Heart left ventricle (tissue), 16 donors: ENCODE data around the gene DENND5A. TPM values are rescaled to one million over a fixed set of nuclear protein-coding genes. Genes with fewer than 3 reads are reported as not detected.
A peak's percentile ranks its signal among the peaks of the same experiment; 100 is the strongest.

Experiments
- ATAC-seq, 4 donors: fragments of 200-7000 bp; cut with Tn5 transposase; one replicate each; pipeline ENCODE4 v1.9.1; 2020 to 2022; ENCODE audit warnings: moderate library complexity in 4 of 4, mild to moderate bottlenecking in 3 of 4, moderate number of reproducible peaks in 1 of 4
- DNase-seq, 5 donors: peaks; one replicate each; pipeline ENCODE4 v3.0.0-alpha.2; 2020
- H3K27ac ChIP-seq, 12 donors: fragments of 200-600 bp; sonication (generic) in 4 of 12; one replicate each; pipeline versions ENCODE4 v1.5.0 to v1.8.0; 2016 to 2022; ENCODE audit warnings: mild to moderate bottlenecking in 2 of 12
- H3K27me3 ChIP-seq, 9 donors: fragments of 200-600 bp; sonication (generic) in 2 of 9; one replicate each; pipeline versions ENCODE4 v1.5.1 to v1.8.0; 2016 to 2022; ENCODE audit warnings: mild to moderate bottlenecking in 3 of 9
- H3K36me3 ChIP-seq, 9 donors: fragments of 200-600 bp; sonication (generic) in 2 of 9; one replicate each; pipeline versions ENCODE4 v1.5.0 to v1.8.0; 2018 to 2022; ENCODE audit warnings: mild to moderate bottlenecking in 2 of 9
- H3K4me1 ChIP-seq, 12 donors: fragments of 200-600 bp; sonication (generic) in 4 of 12; one replicate each; pipeline versions ENCODE4 v1.5.0 to v1.8.0; 2016 to 2022; ENCODE audit warnings: mild to moderate bottlenecking in 3 of 12
- H3K4me3 ChIP-seq, 12 donors: fragments of 200-600 bp; sonication (generic) in 4 of 12; one replicate each; pipeline versions ENCODE4 v1.5.0 to v1.8.0; 2017 to 2022; ENCODE audit warnings: mild to moderate bottlenecking in 9 of 12, moderate library complexity in 4 of 12
- H3K9me3 ChIP-seq, 12 donors: fragments of 200-600 bp; sonication (generic) in 4 of 12; one replicate each; pipeline versions ENCODE4 v1.5.0 to v1.8.0; 2016 to 2022; ENCODE audit warnings: mild to moderate bottlenecking in 1 of 12
- POLR2A ChIP-seq, 2 donors: fragments of 450-650 bp; IDR thresholded peaks; one replicate each; pipeline ENCODE4 v1.6.1; 2017; ENCODE audit warnings: antibody characterized with exemption in 2 of 2, mild to moderate bottlenecking in 2 of 2, moderate library complexity in 2 of 2
- WGBS, 4 donors: extraction: QIAGEN DNeasy Blood & Tissue Kit in 2 of 4; methylation state at CpG; one replicate each; pipeline versions ENCODE4 v1.1.5 to v1.1.7; 2013 to 2018; 5-methylcytosine and 5-hydroxymethylcytosine counted together
- intact Hi-C, 10 donors: fragments of 100-400 bp; cut with DNase I; formaldehyde crosslinking; loops; one replicate each; pipeline versions ENCODE4 v1.11.1 to v1.14.2; 2022
- polyA plus RNA-seq, 2 donors: library from polyadenylated mRNA; stranded (reverse); fragments of 200-250 nt; gene quantifications; one replicate each; pipeline ENCODE4 v1.2.3, GENCODE V29; 2013
- total RNA-seq, 9 donors: library from RNA; depleted of rRNA in 2 of 9; stranded (reverse); fragments of >200 nt in 2 of 9; fragmentation: NEBNext Ultra II Directional in 3 of 9; extraction: Animal tissue kit (Norgen Biotek cat#: 25700) in 3 of 9; gene quantifications; one replicate each; pipeline versions ENCODE4 v1.1.0 to v1.2.4, GENCODE V29; 2016 to 2023
- TF ChIP-seq, protein P1 (sequence below), 12 donors: fragments of 200-600 bp; sonication (generic) in 4 of 12; IDR thresholded peaks; one replicate each; pipeline versions ENCODE4 v1.5.0 to v1.8.0; 2018 to 2022; ENCODE audit warnings: antibody characterized with exemption in 12 of 12, mild to moderate bottlenecking in 5 of 12
- donor health status: ischemic (EF 13 %, LVEDD 7.1; RV severe dilation, severe dysfunction).
- donor health status: healthy with polysubstance abuse.
- donor health status: DM: no; HTN: yes; CAD: no.
- donor health status: DM: no; HTN: no; CAD: no.
- donor health status: ischemic (EF 25% LVEDD 6.9; RV normal size, moderate dysfunction).
- donor health status: ischemic (EF 25% LVEDD 5.7; RV mildly dilated, moderate dysfunction).
- donor health status: healthy.
- donor health status: DM: yes; HTN: yes; CAD: no.
- donor health status: ischemic (EF 35%, LVEDD 5.7; RV mildly dilated, moderate dysfunction).
- donor health status: nonischemic (EF 11% LVEDD 7.7; RV severe dilation, severe dysfunction).
- donor health status: DM: yes; HTN: yes; CAD: no.
- donor health status: PGD.
- donor health status: ischemic (EF 29% LVEDD 5.4; RV normal size, mild dysfunction).
- donor health status: nonischemic (EF 23%, LVEDD 6.1; RV moderate dilation, normal function).

DENND5A gene
- total and polyA plus RNA-seq, 11 donors = 44.5 to 175 (median 113) TPM

DNA sequence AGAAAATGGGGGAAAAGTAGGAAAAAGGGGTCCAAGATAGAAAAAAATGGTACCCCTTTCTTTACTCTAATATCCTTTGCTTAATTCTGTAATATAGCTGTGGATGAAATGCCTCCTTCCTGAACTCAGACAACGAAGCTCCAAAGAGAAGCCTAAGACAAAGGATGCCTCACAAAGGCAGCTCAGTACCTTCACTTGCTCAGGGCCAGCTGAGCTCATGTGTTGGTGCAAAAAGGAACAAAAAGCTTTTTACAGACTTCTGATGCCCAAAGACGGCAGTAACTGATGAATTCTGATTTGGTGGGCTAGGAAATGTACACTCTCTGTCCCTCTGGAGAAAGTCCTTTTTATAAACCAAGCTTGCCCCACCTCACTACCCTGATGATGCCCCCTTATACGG, 77.5 kb downstream of the DENND5A start:
- no peaks in the 10 kb centered on the region for H3K27me3 ChIP-seq
- no peak overlapping the region for H3K4me3 ChIP-seq
- H3K27ac ChIP-seq = no peak overlapping the region
- no peak for DNase-seq
- H3K9me3 ChIP-seq = no peaks in the 10 kb centered on the region
- ATAC-seq = no peak
- peaks cover 0 to 9% (median 0%) of the 10 kb centered on the region in 12 donors for H3K4me1 ChIP-seq
- H3K36me3 ChIP-seq = peaks cover 0 to 79% (median 59%) of the 10 kb centered on the region in 9 donors
- 90 to 95% (median 93%) methylated on average over 3 of the region's 3 CpGs for WGBS, 4 donors
- TF ChIP-seq POLR2A (IDR thresholded peaks at IDR 0.05) = no peak
- TF ChIP-seq, protein P1, sequence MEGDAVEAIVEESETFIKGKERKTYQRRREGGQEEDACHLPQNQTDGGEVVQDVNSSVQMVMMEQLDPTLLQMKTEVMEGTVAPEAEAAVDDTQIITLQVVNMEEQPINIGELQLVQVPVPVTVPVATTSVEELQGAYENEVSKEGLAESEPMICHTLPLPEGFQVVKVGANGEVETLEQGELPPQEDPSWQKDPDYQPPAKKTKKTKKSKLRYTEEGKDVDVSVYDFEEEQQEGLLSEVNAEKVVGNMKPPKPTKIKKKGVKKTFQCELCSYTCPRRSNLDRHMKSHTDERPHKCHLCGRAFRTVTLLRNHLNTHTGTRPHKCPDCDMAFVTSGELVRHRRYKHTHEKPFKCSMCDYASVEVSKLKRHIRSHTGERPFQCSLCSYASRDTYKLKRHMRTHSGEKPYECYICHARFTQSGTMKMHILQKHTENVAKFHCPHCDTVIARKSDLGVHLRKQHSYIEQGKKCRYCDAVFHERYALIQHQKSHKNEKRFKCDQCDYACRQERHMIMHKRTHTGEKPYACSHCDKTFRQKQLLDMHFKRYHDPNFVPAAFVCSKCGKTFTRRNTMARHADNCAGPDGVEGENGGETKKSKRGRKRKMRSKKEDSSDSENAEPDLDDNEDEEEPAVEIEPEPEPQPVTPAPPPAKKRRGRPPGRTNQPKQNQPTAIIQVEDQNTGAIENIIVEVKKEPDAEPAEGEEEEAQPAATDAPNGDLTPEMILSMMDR (IDR thresholded peaks at IDR 0.05) = no peak
- intact Hi-C loops = no loop called here

DNA sequence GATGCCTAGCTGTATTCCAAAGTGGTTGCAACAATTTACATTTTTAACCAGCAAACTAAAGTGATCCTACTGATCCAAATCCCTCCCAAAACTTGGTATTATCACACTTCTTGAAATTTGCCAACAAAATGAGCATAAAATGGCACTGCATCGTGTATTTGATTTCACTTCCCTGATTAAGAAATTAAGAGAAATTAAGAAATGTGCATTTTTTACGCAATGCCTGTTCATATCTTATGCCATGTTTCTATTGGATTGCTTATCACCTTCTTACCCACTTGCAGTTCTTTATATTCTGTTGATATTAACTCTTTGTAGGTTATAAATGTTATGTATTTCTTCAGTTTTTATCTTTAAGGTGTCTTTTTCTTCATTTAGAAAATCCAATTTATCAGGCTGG, 80.6 kb downstream of the DENND5A start:
- DNase-seq = no peak
- Histone ChIP-seq H3K27me3 (no peaks in the 10 kb centered on the region), H3K4me1 (peaks cover 0 to 21% (median 9%) of the 10 kb centered on the region in 12 donors), H3K36me3 (peaks cover 0 to 76% (median 48%) of the 10 kb centered on the region in 9 donors), H3K9me3 (no peaks in the 10 kb centered on the region), H3K4me3 (no peak overlapping the region), H3K27ac (no peak overlapping the region)
- intact Hi-C loops = no loop called here
- TF ChIP-seq POLR2A (IDR thresholded peaks at IDR 0.05) = no peak
- TF ChIP-seq, protein P1 (IDR thresholded peaks at IDR 0.05) = no peak
- no peak for ATAC-seq
- 94 to 97% (median 95%) methylated on average over 2 of the region's 2 CpGs for WGBS, 4 donors

DNA sequence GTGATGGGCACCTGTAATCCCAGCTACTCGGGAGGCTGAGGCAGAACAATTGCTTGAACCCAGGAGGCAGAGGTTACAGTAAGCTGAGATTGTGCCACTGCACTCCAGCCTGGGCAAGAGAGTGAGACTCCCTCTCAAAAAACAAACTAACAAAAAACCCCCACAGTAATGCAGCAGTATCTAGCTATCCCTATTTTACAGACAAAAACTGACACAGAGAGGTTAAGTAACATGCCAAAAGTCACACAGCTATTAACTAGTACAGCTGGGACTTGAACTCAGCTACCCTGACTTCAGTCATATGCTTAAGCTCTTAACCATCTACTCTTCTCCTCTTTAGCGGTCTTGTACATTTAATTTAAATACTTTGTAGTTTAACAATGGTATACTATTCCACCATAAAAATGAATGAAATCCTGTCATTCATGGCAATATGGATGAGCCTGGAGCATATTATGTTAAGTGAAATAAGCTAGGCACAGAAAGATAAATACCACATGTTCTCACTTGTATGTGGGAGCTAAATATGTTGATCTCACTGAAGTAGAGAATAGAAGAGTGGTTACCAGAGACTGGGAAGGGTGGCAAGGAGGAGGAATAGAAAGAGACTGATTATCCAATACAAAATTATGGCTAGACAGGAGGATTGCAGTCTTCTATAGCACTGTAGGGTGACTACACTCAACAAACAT, 82.8 kb downstream of the DENND5A start:
- Histone ChIP-seq H3K27me3 (no peaks in the 10 kb centered on the region), H3K4me3 (no peak overlapping the region), H3K4me1 (peaks cover 0 to 13% (median 9%) of the 10 kb centered on the region in 12 donors), H3K27ac (no peak overlapping the region), H3K9me3 (no peaks in the 10 kb centered on the region), H3K36me3 (peaks cover 4 to 81% (median 62%) of the 10 kb centered on the region in 9 donors)
- TF ChIP-seq POLR2A (IDR thresholded peaks at IDR 0.05) = no peak
- TF ChIP-seq, protein P1 (IDR thresholded peaks at IDR 0.05) = no peak
- intact Hi-C loops = no loop called here
- DNase-seq (no peak), ATAC-seq (no peak)
- WGBS, 4 donors = 94 to 100% (median 99%) methylated on average over 2 of the region's 2 CpGs

DNA sequence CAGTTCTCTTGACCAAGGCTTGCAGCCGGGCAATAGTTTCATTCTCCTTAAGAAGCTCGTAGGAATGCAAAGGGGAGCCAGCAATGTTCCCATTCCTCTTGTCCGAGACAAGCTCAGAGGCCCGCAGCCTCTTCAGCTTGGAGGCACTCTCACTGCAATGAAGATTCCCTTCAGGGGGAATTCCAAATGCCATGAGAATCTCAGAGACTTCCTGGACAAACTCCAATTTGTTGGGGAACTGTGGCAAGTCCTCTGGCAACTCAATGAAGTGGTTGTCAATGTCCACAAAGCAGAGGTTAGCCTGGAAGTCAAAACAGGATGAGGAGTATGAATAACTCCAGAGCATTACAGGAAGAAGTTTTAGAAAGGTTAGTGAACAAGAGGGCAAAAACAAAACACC, 84.4 kb downstream of the DENND5A start:
- no peak for TF ChIP-seq POLR2A (IDR thresholded peaks at IDR 0.05)
- TF ChIP-seq, protein P1 (IDR thresholded peaks at IDR 0.05) = no peak

More for the DNA sequence above, 84.4 kb downstream of the DENND5A start:
- 52 to 59% (median 56%) methylated on average over 4 of the region's 4 CpGs for WGBS, 4 donors
- peaks cover 4 to 86% (median 68%) of the 10 kb centered on the region in 9 donors for H3K36me3 ChIP-seq
- no peaks in the 10 kb centered on the region for H3K9me3 ChIP-seq
- H3K4me3 ChIP-seq = no peak overlapping the region
- H3K4me1 ChIP-seq = peaks cover 0 to 16% (median 9%) of the 10 kb centered on the region in 12 donors
- intact Hi-C loops = no loop called here
- DNase-seq (no peak), ATAC-seq (peak in 2 of 4 donors; percentile 18 to 61)
- H3K27me3 ChIP-seq = no peaks in the 10 kb centered on the region
- H3K27ac ChIP-seq = peak overlapping the region in 3 of 12 donors; percentile 7 to 52 (median 11)
